Bronchial epithelial cell (primary cell): ENCODE data around the gene PLD1. TPM values are rescaled to one million over a fixed set of nuclear protein-coding genes. Genes with fewer than 3 reads are reported as not detected.
"Not testable (repeated sequence)": the region's sequence is repeated elsewhere in the genome, so short reads cannot be mapped to it uniquely, and the experiment has no call there.

Source experiments
- DNase-seq: peaks from one replicate; pipeline ENCODE4 v3.0.0-alpha.2; 2010; ENCODE audit warnings: low read depth
- FAIRE-seq: peaks from 2 replicates; lab custom pipeline; 2011; peaks lifted over from hg19 to GRCh38; lab: Jason Lieb, UNC
- H3K27me3 ChIP-seq: 2 replicates; pipeline ENCODE4 v1.5.1; 2011; ENCODE audit warnings: low read length; ENCODE audit not compliant: control insufficient read depth, insufficient read depth
- H3K36me3 ChIP-seq: 2 replicates; pipeline ENCODE4 v1.5.1; 2011; ENCODE audit warnings: low read length; ENCODE audit not compliant: control insufficient read depth, insufficient read depth
- H3K4me3 ChIP-seq: 2 replicates; pipeline ENCODE4 v1.5.1; 2011; ENCODE audit warnings: mild to moderate bottlenecking, low read depth, low read length, control low read depth
- CTCF ChIP-seq: IDR thresholded peaks from 2 replicates; pipeline ENCODE4 v1.5.1; 2011; ENCODE audit warnings: mild to moderate bottlenecking, moderate library complexity, low read length, control low read depth, inconsistent platforms; ENCODE audit not compliant: insufficient read depth, severe bottlenecking
- total RNA-seq: library from RNA; depleted of rRNA; stranded (reverse); fragments of >200 nt; gene quantifications from 2 replicates; pipeline ENCODE4 v1.2.1, GENCODE V29; 2014

Gene PLD1
- total RNA-seq, 1 donor from 2014 or later = 10.5 TPM

GRCh38 chr3:171565481-171566058 lies 244.7 kb downstream of the PLD1 start:
- H3K4me3 ChIP-seq = no peak overlapping the region
- FAIRE-seq = no peak
- no peak for TF ChIP-seq CTCF
- peak; percentile 54 for DNase-seq
- no peaks in the 10 kb centered on the region for H3K36me3 ChIP-seq
- no peaks in the 10 kb centered on the region for H3K27me3 ChIP-seq

GRCh38 chr3:171564748-171565480 lies 245.4 kb downstream of the PLD1 start:
- H3K36me3 ChIP-seq = no peaks in the 10 kb centered on the region
- no peak overlapping the region for H3K4me3 ChIP-seq
- TF ChIP-seq CTCF = no peak
- no peaks in the 10 kb centered on the region for H3K27me3 ChIP-seq
- DNase-seq = no peak
- no peak for FAIRE-seq

GRCh38 chr3:171563298-171563697 lies 247.0 kb downstream of the PLD1 start:
- FAIRE-seq (no peak), DNase-seq (no peak)

GRCh38 chr3:171562459-171562858 lies 247.8 kb downstream of the PLD1 start:
- FAIRE-seq = not testable (repeated sequence)

More at GRCh38 chr3:171563298-171563697, 247.0 kb downstream of the PLD1 start:
- TF ChIP-seq CTCF = no peak
- Histone ChIP-seq H3K27me3 (no peaks in the 10 kb centered on the region), H3K36me3 (no peaks in the 10 kb centered on the region), H3K4me3 (no peak overlapping the region)

GRCh38 chr3:171561596-171562323 lies 248.5 kb downstream of the PLD1 start:
- Histone ChIP-seq H3K36me3 (no peaks in the 10 kb centered on the region), H3K27me3 (no peaks in the 10 kb centered on the region), H3K4me3 (no peak overlapping the region)
- no peak for FAIRE-seq
- DNase-seq = no peak
- TF ChIP-seq CTCF = no peak

More at GRCh38 chr3:171562459-171562858, 247.8 kb downstream of the PLD1 start:
- not testable (repeated sequence) for H3K4me3 ChIP-seq, H3K36me3 ChIP-seq, DNase-seq, H3K27me3 ChIP-seq

- DNase-seq (no peak), FAIRE-seq (no peak)
- no peak overlapping the region for H3K4me3 ChIP-seq
- H3K36me3 ChIP-seq = no peaks in the 10 kb centered on the region
- no peaks in the 10 kb centered on the region for H3K27me3 ChIP-seq
- TF ChIP-seq CTCF = no peak
Measured at GRCh38 chr3:171559586-171559985, 250.7 kb downstream of the PLD1 start.
